K562 (cell line): ENCODE measurements around the gene PLCL1. TPM values are rescaled to one million over a fixed set of nuclear protein-coding genes. Genes with fewer than 3 reads are reported as not detected.

Experiments used
- ATAC-seq: fragments of 200-7000 bp; cut with Tn5 transposase; 3 replicates; pipeline ENCODE4 v1.9.1; 2020; ENCODE audit warnings: moderate library complexity
- BruUV-seq: library from RNA; stranded (reverse); fragments of 400-500 nt; replicated peaks from 2 replicates; lab custom pipeline; 2021; lab: Mats Ljungman, UMichigan
- CTCF ChIA-PET: fragments of 300-600 bp; formaldehyde crosslinking; extraction: SDS; loops from one replicate; lab custom pipeline; 2021; ENCODE audit warnings: low intra/inter-chr PET ratio; lab: Yijun Ruan, JAX
- POLR2A ChIA-PET: fragments of 300-600, 350-650 bp; sonication (Branson Sonifier 250); formaldehyde crosslinking; extraction: SDS; loops from one replicate; lab custom pipeline; 2021; ENCODE audit warnings: antibody characterized with exemption, inconsistent platforms; lab: Yijun Ruan, JAX
- DNase-seq, 4 experiments: peaks; one replicate each; pipeline versions ENCODE4 v3.0.0 to v3.0.0-alpha.2; 2011 to 2018; ENCODE audit warnings: low spot score in 3 of 4, mixed read lengths in 3 of 4; ENCODE audit errors: extremely low read depth in 1 of 4
- FAIRE-seq: peaks from 2 replicates; lab custom pipeline; 2011; peaks lifted over from hg19 to GRCh38; lab: Jason Lieb, UNC
- H2AFZ ChIP-seq: 2 replicates; pipeline ENCODE4 v1.6.0; 2011; ENCODE audit warnings: low read depth, low read length, control low read depth, inconsistent platforms
- H3K27ac ChIP-seq: fragments of 200-600 bp; 3 replicates; pipeline ENCODE4 v1.8.0; 2011; ENCODE audit warnings: low read depth, mild to moderate bottlenecking, control low read depth, inconsistent platforms, low read length, moderate library complexity, mixed read lengths; ENCODE audit errors: extremely low read depth
- H3K27me3 ChIP-seq, 2 experiments: fragments of 300-600 bp in 1 of 2; 2 replicates in 1 of 2; 3 replicates in 1 of 2; pipeline versions ENCODE4 v1.6.0 to v1.8.0; 2011; ENCODE audit warnings: inconsistent platforms in 2 of 2, low read length in 2 of 2, mild to moderate bottlenecking in 1 of 2, mixed read lengths in 1 of 2, moderate library complexity in 1 of 2; ENCODE audit not compliant: control insufficient read depth in 2 of 2, insufficient read depth in 2 of 2
- H3K36me3 ChIP-seq: fragments of 300-600 bp; 3 replicates; pipeline ENCODE4 v1.8.0; 2011; ENCODE audit warnings: mild to moderate bottlenecking, low read length, inconsistent platforms; ENCODE audit not compliant: control insufficient read depth, insufficient read depth
- H3K4me1 ChIP-seq, 2 experiments: fragments of 200-600 bp in 1 of 2; replicated peaks in 1 of 2; 2 replicates in 1 of 2; 3 replicates in 1 of 2; pipeline versions ENCODE4 v1.5.1 to v1.8.0; 2011; ENCODE audit warnings: inconsistent platforms in 2 of 2, low read length in 2 of 2, mild to moderate bottlenecking in 1 of 2, mixed read lengths in 1 of 2, moderate library complexity in 1 of 2; ENCODE audit not compliant: control insufficient read depth in 2 of 2, insufficient read depth in 2 of 2
- H3K4me2 ChIP-seq: 2 replicates; pipeline ENCODE4 v1.6.1; 2011; ENCODE audit warnings: low read length, control low read depth, inconsistent platforms, mixed read lengths; ENCODE audit not compliant: insufficient read depth
- H3K4me3 ChIP-seq: fragments of 200-600 bp; sonication (generic), shearing (Covaris generic); 2 replicates; pipeline ENCODE4 v1.5.1; 2016; ENCODE audit warnings: control low read depth, inconsistent platforms
- H3K79me2 ChIP-seq: fragments of 200-600 bp; 3 replicates; pipeline ENCODE4 v1.8.0; 2011; ENCODE audit warnings: low read length, inconsistent platforms; ENCODE audit not compliant: control insufficient read depth, insufficient read depth
- H3K9ac ChIP-seq, 2 experiments: 2 replicates each; pipeline versions ENCODE4 v1.6.0 to v1.6.1; 2011; ENCODE audit warnings: low read depth in 2 of 2, low read length in 2 of 2, control low read depth in 1 of 2, inconsistent platforms in 1 of 2, mild to moderate bottlenecking in 1 of 2, mixed read lengths in 1 of 2; ENCODE audit not compliant: insufficient read depth in 1 of 2
- H3K9me1 ChIP-seq: one replicate; pipeline ENCODE4 v1.6.0; 2011; ENCODE audit warnings: inconsistent platforms, mild to moderate bottlenecking, low read length, moderate library complexity; ENCODE audit not compliant: control insufficient read depth, insufficient read depth
- H3K9me3 ChIP-seq: replicated peaks from 2 replicates; pipeline ENCODE4 v1.5.1; 2011; ENCODE audit warnings: low read depth, low read length, inconsistent platforms; ENCODE audit not compliant: control insufficient read depth, insufficient read depth
- H4K20me1 ChIP-seq: replicated peaks from 2 replicates; pipeline ENCODE4 v1.6.1; 2011; ENCODE audit warnings: low read length, inconsistent platforms, mixed read lengths; ENCODE audit not compliant: control insufficient read depth, insufficient read depth
- CBFA2T3 ChIP-seq: fragments of 450-650 bp; IDR thresholded peaks from 2 replicates; pipeline ENCODE4 v1.6.1; 2017
- CC2D1A ChIP-seq: fragments of 450-650 bp; IDR thresholded peaks from 2 replicates; pipeline ENCODE4 v1.6.1; 2017; ENCODE audit warnings: mild to moderate bottlenecking
- CEBPB ChIP-seq: fragments of 450-650 bp; IDR thresholded peaks from 2 replicates; pipeline ENCODE4 v1.6.1; 2016; ENCODE audit warnings: missing genetic modification characterization, missing compliant biosample characterization
- LEF1 ChIP-seq: fragments of 450-650 bp; IDR thresholded peaks from 2 replicates; pipeline ENCODE4 v1.6.1; 2016; ENCODE audit warnings: mild to moderate bottlenecking
- NFE2 ChIP-seq: IDR thresholded peaks from 2 replicates; pipeline ENCODE4 v1.6.1; 2014; ENCODE audit warnings: antibody characterized with exemption, low read depth
- PRDM10 ChIP-seq: fragments of 450-650 bp; IDR thresholded peaks from 2 replicates; pipeline ENCODE4 v1.6.1; 2018; ENCODE audit not compliant: partially characterized antibody
- TRIM24 ChIP-seq, 2 experiments: fragments of 450-650 bp; IDR thresholded peaks; 2 replicates each; pipeline ENCODE4 v1.6.1; 2016
- ZFP1 ChIP-seq: fragments of 450-650 bp; formaldehyde crosslinking; IDR thresholded peaks from 2 replicates; pipeline ENCODE4 v1.4.0; 2020; ENCODE audit warnings: mild to moderate bottlenecking, mixed read lengths
- ZFP36 ChIP-seq: fragments of 150-350 bp; IDR thresholded peaks from 2 replicates; pipeline ENCODE4 v1.6.1; 2018; ENCODE audit warnings: low read length, low read depth; ENCODE audit not compliant: partially characterized antibody
- ZNF133 ChIP-seq: fragments of 250-450 bp; sonication (Bioruptor Pico); IDR thresholded peaks from 2 replicates; pipeline ENCODE4 v1.4.0; 2020; ENCODE audit warnings: mild to moderate bottlenecking
- ZNF134 ChIP-seq: fragments of 250-450 bp; sonication (Bioruptor Pico); conservative IDR thresholded peaks from 2 replicates; pipeline ENCODE4 v1.4.0; 2020
- ZNF561 ChIP-seq: fragments of 450-650 bp; formaldehyde crosslinking; conservative IDR thresholded peaks from 2 replicates; pipeline ENCODE4 v1.4.0; 2020; ENCODE audit warnings: mild to moderate bottlenecking, moderate library complexity
- WGBS: fragments of 100-300 bp; shearing (Covaris generic); methylation state at CpG from one replicate; pipeline ENCODE4 v1.1.6; 2016; ENCODE audit warnings: low coverage, mixed read lengths; ENCODE audit not compliant: insufficient coverage; ENCODE audit errors: missing lambda C conversion rate; 5-methylcytosine and 5-hydroxymethylcytosine counted together
- in situ Hi-C: fragments of 300-500 bp; cut with MboI; formaldehyde crosslinking; loops from 4 replicates; pipeline ENCODE4 v1.15.0; 2018; ENCODE audit warnings: inconsistent platforms, mixed read lengths
- intact Hi-C: fragments of 100-400 bp; cut with micrococcal nuclease; formaldehyde crosslinking; loops from 2 replicates; pipeline ENCODE4 v1.14.2; 2022
- polyA plus RNA-seq, 8 experiments: library from polyadenylated mRNA; depleted of rRNA in 4 of 8; stranded (reverse) in 5 of 8; unstranded in 3 of 8; fragments of >200 nt; fragmentation: Nextera tagmentation in 2 of 8; fragmentation: Illumina TruSeq in 1 of 8; extraction: Ambion mirVana in 2 of 8; extraction: Trizol in 1 of 8; gene quantifications; 2 replicates each; pipeline versions ENCODE4 v1.2.1 to v1.2.3, GENCODE V29; 2011 to 2014; ENCODE audit warnings: inconsistent platforms in 1 of 8, missing spikeins in 1 of 8
- total RNA-seq, 7 experiments: library from RNA; depleted of rRNA in 6 of 7; stranded (reverse); fragments of >200 nt in 6 of 7; fragmentation: Illumina TruSeq in 2 of 7; extraction: Trizol in 2 of 7; gene quantifications; 2 replicates each; pipeline versions ENCODE4 v1.2.1 to v1.2.3, GENCODE V29; 2011 to 2021; ENCODE audit warnings: low replicate concordance in 1 of 7

The PLCL1 gene
- total and polyA plus RNA-seq, 9 of the 15 experiments (the other 6 are each of a cell fraction or from before 2014, with no cell fraction given) = 2.0 to 17.7 (median 8.6) TPM

GRCh38 chr2:197986977-197987376 lies 182.6 kb downstream of the PLCL1 start (continued):
- TF ChIP-seq PRDM10 = no peak
- no peak for TF ChIP-seq ZNF133 (CRISPR knock-in tag)
- no peak for TF ChIP-seq ZFP1 (CRISPR knock-in tag)
- TF ChIP-seq CC2D1A = no peak
- no peak for TF ChIP-seq ZNF134 (CRISPR knock-in tag)
- no peak for TF ChIP-seq CBFA2T3
- no peak for TF ChIP-seq LEF1

GRCh38 chr2:197990356-197990755 lies 186.0 kb downstream of the PLCL1 start:
- DNase-seq = no peak
- WGBS = 90% methylated on average over 2 of the region's 2 CpGs
- POLR2A ChIA-PET = no interaction called here
- peaks cover 64% of the 10 kb centered on the region for H3K79me2 ChIP-seq
- H3K4me3 ChIP-seq = no peak overlapping the region
- H3K4me1 ChIP-seq = peaks cover 4 to 26% of the 10 kb centered on the region in 2 experiments
- H3K36me3 ChIP-seq = peaks cover 9% of the 10 kb centered on the region; the same call in 2 of the 3 replicates
- H2AFZ ChIP-seq = no peak overlapping the region
- CTCF ChIA-PET = no interaction called here
- in situ Hi-C loops = no loop called here
- intact Hi-C loops = no loop called here
- no peaks in the 10 kb centered on the region for H3K27me3 ChIP-seq
- H3K27ac ChIP-seq = no peak overlapping the region
- H3K4me2 ChIP-seq = no peak overlapping the region
- FAIRE-seq = no peak
- H4K20me1 ChIP-seq = no peaks in the 10 kb centered on the region
- BruUV-seq = no TSS peak
- no peak overlapping the region for H3K9ac ChIP-seq
- peaks cover 6% of the 10 kb centered on the region for H3K9me3 ChIP-seq
- ATAC-seq = no peak
- H3K9me1 ChIP-seq = no peaks in the 10 kb centered on the region
- TF ChIP-seq ZNF561 (CRISPR knock-in tag) (no peak), CEBPB (no peak), TRIM24 (IDR thresholded peaks at IDR 0.05) (peak; percentile 30; a peak in 2 of 4 replicates), ZFP36 (peak; percentile 57), NFE2 (no peak)
